Thyroid gland (tissue), 4 donors: ENCODE results near the gene VWA5B1.

Experiments used
- CTCF ChIP-seq, 6 experiments: fragments of 200-600 bp in 3 of 6; fragments of 450-650 bp in 3 of 6; sonication (generic) in 3 of 6; IDR thresholded peaks; one replicate each; pipeline ENCODE4 v1.5.1; 2016 to 2019; ENCODE audit warnings: antibody characterized with exemption in 6 of 6, mild to moderate bottlenecking in 2 of 6, inconsistent platforms in 1 of 6, moderate library complexity in 1 of 6
- POLR2A ChIP-seq, 2 donors: fragments of 450-650 bp; IDR thresholded peaks; one replicate each; pipeline ENCODE4 v1.6.1; 2017; ENCODE audit warnings: antibody characterized with exemption in 2 of 2, mild to moderate bottlenecking in 2 of 2, moderate library complexity in 1 of 2

GRCh38 chr1:20276485-20277159 lies 14.1 kb upstream of the VWA5B1 start:
- TF ChIP-seq CTCF (IDR thresholded peaks at IDR 0.05) (no peak), POLR2A (IDR thresholded peaks at IDR 0.05) (no peak)
